ENCODE results near the gene BNIP2.
"Not testable (repeated sequence)": the region's sequence is repeated elsewhere in the genome, so short reads cannot be mapped to it uniquely, and the experiment has no call there.

The BNIP2 gene, protein sequence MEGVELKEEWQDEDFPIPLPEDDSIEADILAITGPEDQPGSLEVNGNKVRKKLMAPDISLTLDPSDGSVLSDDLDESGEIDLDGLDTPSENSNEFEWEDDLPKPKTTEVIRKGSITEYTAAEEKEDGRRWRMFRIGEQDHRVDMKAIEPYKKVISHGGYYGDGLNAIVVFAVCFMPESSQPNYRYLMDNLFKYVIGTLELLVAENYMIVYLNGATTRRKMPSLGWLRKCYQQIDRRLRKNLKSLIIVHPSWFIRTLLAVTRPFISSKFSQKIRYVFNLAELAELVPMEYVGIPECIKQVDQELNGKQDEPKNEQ
- total RNA-seq: 154 to 178 reads per million in 2 donors

DNA sequence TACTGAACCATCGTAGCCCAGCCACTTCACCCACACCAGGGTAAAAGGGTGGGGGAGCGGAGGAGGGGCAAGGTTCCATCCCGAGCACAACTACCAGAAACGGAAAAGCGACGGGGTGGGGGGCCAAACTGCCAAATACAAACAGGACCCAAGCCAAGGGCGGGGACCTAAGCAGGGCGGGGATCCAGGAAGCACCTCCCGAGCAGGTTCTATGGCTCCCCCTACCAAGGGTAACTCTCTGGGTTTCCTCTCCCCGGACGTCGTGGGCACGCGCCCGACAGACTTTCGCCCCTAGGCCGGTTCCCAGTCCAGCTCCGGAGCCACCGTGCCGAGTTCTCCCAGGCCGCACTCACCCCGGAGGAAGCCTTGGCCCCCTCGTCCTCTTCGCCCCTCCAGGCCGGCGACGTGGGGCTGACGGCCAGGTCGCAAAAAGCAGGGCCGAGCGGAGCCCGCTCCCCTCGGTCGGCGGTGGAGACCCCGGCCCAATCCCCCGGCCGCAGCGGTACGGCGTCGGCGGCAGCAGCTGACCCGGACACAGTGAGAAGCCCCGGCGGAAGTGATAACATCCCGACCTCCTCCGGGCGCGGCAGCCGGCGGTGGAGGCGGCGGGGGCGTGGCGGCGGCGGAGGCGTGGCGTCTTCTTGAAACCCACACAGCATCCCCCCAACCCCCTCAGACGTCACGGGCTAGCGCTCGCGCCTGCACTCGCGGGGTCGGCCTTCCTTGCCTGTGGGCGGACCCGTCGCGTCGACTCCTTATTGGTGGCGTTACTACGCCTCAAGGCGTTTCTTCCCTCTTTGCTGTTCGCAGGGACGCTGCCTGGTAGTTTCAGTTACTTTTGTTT lies at the start of gene BNIP2:
Gene BNIP2 (minus strand): TSS at position 539 of the 844 bp plus-strand sequence. CDS start 6,863 bp downstream, outside the sequence.
- DNase-seq: peak; percentile 89 to 100 (median 99)

DNA sequence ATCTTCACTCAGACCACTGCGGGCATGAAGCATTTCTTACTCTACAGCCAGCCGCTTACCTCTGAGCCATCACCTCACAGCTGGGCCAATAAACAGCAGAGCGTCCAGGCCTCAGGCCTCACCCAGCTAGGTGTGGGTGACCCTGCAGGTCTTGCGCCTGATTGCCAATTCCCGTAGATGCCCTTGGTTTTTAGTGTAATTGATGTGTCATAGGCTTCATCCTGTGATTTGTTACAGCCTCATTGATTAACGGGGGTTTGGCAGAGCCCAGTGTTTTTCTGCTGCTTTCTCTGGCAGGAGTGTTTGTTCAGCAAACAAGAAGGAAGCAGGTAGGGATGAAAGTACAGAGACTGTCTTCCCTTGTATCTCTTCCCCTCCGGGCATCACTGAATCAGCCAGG lies 49.6 kb upstream of the BNIP2 start:
- DNase-seq: no peak

DNA sequence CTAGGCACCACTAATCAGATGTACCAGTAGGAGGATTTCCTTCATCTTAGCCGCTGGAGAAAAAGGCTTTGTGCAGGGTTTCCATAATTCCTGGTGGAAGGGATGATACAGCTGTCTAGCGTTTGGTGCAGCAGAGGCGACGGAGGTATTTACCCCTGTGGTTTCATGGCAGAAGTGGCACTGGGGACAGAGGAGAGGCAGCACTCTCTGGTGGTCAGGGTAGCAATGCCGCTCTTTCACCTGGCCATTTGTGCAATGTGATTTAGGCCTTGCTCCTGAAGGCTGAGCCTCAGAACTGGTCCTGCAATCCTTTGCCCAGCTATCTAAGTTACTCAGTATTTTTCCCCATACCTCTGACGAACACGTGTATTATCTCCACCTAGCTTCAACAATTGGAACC lies 47.1 kb upstream of the BNIP2 start:
- DNase-seq: no peak

DNA sequence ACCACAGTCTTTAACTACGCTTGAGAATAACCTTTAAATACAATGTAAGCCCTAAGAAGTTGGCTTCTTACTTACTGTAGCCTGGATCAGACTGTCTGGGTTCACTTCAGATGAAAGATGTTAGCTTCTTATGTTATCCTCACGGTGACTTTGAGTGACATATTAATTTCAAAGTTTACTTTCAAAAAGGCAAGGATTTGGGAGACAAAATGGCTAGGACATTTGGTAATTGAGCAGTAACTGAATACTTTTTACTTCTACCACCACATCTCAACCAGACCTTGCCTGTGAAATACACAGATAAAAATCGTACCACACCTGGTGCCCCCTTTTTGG lies 36.0 kb upstream of the BNIP2 start:
- DNase-seq: no peak

DNA sequence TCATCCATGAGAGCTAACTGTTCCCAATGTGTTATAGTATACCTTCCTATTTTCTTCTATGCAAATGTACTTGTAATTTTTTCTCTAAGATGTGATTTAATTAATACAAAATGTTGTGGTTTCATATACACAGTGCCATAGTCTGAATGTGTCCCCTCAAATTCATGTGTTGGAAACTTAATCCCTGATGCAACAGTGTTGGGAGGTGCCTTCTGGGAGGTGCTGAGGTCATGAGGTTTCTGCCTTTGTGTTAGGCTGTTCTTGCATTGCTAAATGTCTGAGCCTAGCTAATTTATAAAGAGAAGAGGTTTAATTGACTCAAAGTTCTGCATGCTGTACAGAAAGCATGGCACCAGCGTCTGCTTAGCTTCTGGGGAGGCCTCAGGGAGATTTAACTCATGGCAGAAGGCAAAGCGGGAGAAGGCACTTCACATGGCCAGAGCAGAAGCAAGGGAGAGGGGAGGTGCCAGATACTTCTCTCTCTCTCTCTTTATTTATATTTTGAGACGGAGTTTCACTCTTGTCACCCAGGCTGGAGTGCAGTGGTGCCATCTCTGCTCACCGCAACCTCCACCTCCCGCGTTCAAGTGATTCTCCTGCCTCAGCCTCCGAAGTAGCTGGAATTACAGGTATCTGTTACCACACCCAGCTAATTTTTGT lies 34.7 kb upstream of the BNIP2 start:
- DNase-seq: no peak

DNA sequence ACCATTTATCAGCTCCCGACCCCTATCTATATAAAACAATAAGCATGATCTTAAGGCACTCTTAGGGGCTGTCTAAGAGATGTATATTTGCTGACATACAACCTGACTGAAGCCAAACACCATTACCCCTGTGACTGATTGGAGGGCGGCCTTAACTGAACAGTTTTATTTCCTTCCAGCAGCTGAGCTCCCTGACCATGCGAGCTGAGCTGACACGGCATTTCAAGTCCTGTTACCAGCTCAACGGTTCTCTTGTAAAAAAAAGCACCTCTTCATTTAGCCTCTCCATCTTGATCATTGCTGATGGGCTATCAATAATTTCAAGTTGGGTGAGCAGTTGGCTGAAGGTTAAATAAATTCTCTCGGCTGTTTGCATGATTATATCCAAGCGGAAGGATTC lies 33.4 kb upstream of the BNIP2 start:
- no peak for DNase-seq

DNA sequence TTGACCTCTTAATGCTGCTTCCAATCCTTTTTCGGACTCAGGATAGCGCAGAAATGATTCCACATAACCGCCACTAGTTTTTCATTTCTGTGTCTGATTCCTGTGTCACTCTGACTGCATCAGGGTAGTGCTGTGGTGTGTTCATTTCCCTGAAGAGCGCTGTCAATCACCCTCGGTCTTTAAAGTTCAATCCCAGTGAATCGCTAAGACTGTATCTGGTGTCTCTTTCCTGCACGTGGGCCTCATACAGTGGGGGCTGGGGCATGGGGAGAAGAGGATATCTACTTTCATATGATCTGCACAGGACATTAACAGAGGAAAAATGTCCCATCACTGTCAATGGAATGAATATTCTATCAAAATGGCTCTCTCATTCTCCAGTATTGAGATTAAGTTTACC lies 32.9 kb upstream of the BNIP2 start:
- no peak for DNase-seq

DNA sequence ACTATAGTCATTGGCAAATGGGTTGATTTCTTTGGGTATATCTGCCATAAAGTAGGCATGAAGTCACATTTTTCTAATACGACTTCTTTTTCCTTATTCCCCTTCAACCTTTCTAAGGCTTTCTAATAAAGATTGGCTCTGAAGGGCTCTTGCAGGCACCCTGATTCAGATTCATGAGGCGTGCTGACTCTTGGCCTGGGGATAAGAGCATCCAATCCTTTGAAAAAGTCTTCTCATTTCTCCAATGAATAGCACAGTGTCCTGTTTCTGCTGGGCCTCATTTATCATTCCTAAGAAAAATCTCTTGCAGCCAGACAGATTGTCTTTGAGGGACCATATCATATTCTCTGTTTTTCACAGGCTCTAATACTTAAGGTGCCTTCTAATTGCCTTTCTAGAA lies 32.3 kb upstream of the BNIP2 start:
- no peak for DNase-seq

DNA sequence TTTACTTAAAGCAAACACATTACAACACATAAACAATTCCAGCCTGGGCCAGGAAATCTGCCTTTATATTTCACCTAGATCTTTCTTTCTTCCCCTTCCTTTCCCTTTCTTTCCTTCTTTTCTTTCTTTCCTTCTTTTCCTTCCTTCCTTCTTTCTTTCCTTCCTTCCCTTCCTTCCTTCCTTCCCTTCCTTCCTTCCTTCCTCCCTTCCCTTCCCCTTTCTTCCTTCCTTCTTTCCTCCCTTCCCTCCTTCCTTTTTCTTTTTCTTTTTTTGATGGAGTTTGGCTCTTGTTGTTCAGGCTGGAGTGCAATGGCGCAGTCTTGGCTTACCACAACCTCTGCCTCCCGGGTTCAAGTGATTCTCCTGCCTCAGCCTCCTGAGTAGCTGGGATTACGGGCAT lies 24.1 kb upstream of the BNIP2 start:
- no peak for DNase-seq

DNA sequence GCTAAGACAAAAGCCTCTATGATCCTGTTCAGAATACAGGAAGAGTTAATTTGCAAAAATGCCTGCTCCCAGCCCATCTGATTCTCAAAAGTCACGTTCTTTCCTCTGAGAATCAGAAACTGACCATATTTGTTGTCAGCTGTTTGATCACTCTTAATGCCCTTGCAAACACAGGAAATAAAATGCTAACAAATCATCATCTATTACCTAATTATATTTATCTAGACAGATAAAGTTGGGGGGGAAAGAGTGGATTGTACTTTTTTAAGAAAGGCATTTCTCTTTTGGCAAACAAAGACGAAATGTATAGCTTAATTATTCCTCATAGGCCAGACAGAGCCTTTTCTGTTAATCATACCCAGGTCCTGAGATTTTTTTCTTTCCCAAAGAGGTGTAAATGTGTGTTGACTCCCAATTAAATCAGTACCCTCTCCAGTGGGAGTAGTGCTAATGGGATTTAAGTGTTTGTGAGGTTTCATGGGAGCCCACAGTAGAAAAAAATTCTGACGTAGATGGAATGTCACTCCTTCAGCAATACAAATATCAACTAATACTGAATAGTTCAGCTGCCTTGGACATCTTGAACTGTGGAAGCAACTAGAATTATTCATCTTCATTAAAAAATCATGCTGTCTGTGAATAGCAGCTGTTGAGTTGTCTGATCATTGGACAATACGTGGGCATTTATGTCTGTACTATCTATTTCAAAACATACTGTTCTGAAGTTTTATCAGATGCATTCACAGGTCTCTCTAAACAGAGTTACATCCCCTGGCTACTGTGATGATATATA lies 22.5 kb upstream of the BNIP2 start:
- no peak for DNase-seq

DNA sequence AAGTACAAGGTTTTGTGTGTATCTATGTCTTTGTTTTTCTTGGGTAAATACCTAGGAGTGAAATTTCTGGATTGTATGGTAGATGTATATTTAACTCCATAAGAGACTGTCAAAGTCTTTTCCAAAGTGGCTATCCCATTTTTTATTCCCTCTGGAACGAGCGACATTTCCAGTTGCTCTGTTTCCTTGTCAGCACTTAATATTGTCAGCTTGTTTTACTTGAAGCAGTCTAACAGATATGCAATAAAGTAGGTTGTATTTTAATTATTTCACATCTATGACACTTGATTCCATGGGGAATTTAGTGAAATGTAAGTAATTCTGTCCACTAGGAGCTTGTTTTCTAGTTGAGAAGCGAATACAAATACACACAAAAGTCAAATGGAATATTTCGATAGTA lies 18.5 kb upstream of the BNIP2 start:
- no peak for DNase-seq

DNA sequence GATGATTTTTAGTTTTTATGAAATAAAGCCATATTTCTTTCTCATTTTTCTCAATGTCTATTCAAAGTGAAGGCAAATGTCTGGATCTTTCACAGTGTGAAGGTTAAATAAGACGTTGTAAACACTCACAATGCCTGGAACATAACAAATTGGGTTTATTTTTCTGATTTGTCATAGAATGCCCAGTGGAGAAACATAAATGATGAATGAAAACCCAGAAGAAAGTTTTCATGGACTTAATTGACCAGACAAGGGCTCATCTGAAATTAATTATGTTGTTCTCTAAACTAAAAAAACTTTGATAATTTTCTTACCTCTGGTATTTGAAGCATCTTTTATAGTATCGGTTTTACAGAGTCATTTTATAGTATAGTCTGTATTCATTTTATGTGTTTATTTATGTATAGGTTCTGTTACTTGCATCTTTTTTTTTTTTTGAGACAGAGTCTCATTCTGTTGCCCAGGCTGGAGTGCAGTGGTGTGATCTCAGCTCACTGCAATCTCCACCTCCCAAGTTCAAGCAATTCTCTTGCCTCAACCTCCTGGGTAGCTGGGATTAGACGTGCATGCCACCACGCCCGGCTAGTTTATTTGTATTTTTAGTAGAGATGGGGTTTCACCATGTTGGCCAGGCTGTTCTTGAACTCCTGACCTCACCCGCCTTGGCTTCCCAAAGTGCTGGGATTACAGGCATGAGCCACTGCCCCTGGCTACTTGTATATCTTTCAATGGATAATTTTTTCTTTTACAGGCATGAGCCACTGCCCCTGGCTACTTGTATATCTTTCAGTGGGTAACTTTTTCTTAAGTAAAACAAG lies 15.1 kb upstream of the BNIP2 start:
- DNase-seq: no peak

DNA sequence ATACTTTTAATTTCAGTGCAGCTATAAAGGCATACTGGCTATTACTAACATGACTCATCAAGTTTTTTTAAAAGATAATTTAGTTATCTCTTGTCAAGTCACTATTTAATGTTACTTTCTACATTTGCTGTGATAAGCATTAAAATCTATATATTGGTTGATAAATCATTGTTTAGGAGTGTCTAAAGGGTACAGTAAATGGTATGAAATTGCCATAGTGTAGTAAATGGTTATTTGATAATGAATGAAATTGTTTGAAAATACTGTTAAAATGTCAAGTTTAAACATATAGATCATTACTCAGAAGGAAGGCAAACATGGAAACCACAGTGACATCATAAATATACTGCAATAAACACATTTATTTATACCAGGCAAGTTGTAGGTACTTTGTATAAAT lies 13.2 kb upstream of the BNIP2 start:
- no peak for DNase-seq

DNA sequence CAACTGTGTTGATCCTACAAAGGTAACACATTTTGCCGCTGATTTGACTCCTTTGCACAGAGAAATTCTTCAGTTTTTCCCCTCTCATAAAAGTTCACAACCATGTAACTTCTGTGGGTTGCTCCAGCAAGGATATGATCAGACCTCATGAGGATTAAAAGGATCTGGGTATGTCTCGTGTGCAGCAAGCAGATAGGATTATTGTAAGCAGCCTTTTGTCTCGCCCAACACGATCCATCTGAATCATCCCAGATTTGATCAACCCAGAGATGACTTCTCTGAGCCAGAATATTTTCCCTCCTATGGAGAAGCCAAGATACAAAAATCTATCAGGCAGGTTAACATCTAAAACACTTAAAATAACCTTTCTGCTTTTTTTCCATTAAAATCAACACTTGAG lies 12.8 kb upstream of the BNIP2 start:
- DNase-seq: no peak

DNA sequence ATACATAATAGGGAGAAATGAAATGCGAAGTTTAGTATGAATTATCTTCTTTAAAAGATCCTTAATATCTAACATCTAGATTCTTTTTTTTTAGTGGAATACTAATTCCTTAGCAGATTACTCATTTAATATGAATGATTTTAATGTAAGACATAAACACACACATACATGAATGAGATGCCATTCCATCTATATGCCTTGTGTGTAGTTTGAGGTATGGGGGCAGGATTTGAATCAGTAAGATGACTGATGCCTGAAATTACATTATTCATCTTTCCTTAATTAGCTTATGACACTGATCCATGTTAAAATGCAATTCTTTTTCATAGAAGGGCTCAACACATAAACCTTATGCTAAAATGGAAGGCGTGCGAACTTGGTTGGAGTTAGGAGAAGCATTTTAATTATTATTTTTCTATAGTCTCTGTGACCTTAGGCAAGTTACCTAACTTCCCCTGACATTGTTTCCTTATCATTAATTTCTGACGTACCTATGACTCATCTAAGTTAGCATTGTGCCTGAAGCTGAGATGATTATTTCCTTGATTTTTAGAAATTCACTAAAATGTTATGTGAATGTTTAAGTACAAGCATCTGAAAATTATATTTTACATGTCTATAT lies 10.8 kb upstream of the BNIP2 start:
- DNase-seq: no peak

DNA sequence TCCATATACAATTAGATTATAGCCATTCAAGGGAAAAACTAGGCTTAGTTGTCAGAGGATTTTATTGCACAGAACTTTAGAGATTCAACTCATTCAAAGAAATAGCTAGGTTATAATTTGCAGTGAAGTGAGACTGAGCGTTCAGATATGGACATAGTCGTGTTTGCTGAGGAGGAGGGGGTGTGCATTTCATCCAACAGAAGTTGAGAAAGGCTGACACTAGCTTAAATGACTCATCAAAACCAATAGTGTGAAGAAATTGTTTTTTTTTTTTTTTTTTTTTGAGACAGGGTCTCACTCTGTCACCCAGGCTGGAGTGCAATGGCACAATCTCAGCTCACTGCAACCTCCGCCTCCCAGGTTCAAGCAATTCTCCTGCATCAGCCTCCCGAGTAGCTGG lies 8.9 kb upstream of the BNIP2 start:
- DNase-seq: not testable (repeated sequence)

DNA sequence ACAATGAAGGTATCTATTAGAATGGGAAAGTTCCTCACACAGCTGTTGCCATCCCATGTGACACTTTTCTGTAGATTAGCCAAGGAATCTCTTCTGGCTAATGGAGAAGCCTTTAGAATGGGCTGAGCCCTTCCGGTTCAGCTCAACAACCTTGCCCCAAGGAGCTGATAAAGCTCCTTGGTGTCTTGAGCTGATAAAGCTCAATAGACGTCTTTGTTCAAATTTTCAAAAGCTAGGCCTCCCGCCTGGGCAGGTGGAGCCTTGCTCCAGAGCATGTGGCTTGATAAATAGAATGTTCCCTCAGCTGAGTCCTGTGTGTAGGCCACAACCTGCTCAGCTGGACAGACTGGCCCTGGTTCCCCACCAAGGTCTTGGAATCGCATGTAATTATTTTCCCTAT lies 7.2 kb upstream of the BNIP2 start:
- DNase-seq: no peak

DNA sequence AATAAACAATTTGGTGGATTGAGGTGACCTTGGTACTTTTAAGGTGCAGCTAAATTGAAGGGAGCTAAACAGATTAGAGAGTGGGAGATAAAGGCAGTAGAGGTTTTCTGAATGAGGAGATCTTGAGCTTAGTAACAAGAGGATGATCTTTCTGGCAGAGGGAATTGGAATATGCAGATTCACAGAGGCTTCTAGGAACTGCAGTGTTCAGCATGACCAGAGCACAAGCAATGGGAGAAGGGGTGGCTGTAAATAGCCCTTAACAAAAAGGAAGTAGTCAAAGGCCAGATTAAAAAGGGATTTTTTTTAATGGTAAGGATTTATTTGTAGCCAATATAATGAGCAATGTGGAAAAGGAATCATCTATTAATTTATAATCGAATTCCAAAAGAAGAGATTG lies 5.7 kb upstream of the BNIP2 start:
- no peak for DNase-seq

DNA sequence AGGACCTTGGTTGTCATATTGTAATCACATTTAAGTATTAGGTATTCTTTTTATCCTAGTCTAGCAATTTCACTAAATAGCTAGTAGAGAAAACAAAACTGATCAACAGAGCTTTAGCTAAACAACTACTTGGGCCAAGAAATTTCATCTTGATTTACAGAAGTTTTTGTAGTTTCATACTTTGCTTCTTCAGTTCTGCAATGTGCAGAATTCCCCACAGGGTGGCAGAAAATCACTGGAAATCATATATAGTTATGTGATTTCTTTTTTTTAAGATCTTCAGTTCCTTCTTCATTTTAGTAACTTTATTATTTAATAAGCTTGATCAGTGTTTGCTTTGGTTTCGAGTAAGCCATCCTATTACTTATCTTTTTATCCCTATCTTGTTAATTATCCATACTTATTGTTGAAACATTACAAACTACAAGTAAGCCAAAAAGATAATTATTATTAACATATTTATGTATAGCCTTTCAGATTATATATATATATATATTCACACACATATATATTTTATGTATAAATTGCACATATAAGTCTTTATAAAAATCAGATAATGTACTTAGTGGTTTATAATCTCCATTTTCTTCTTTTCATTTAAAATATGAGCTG lies 2.2 kb upstream of the BNIP2 start:
- DNase-seq: peak in 4 of 5 experiments; percentile 11 to 64 (median 14)

DNA sequence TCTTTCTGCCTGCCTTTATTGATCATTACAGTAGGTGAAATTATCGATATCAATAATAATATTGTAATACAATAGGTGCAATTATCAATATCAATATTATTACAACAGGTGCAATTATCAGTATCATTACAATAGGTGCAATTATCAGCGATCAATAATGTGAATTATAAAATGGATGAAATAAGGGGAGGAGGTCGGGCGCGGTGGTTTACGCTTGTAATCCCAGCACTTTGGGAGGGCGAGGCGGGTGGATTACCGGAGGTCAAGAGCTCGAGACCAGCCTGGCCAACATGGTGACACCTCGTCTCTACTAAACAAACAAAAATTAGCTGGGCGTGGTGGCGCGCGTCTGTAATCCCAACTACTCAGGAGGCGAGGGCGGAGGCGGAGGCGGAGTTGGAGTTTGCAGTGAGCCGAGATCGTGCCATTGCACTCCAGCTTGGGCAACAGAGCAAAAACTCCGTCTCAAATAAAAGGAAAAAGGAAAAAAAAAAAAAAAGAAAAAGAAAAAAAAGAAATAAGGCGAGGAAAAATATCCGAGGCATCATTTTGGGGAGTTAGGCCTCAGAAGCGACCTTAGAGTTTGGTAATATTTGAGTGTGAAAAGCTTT lies 611 bp upstream of the BNIP2 start:
- peak; percentile 23 to 89 (median 46) for DNase-seq

DNA sequence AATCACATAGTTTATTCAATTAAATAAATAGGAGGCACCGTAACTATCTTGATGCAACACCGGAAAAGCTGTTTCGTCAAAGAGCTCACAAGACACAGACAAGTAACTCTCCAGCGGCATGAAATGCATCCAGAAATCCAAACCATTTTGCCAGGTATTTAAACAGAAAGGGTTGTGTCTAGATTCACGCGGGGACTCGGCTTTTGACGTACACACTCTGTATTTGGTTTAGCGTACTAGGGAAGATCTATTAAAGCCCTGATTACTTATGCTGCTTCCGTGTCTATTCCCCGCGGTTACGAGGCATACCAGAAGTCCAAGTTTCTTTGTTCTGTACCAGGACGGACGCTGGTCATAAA lies 718 bp downstream of the BNIP2 start:
- peak in 2 of 5 experiments; percentile 31 to 75 for DNase-seq

All from T-helper 2 cell (primary cell).